ENCODE results near the gene CHRNA9.

DNA sequence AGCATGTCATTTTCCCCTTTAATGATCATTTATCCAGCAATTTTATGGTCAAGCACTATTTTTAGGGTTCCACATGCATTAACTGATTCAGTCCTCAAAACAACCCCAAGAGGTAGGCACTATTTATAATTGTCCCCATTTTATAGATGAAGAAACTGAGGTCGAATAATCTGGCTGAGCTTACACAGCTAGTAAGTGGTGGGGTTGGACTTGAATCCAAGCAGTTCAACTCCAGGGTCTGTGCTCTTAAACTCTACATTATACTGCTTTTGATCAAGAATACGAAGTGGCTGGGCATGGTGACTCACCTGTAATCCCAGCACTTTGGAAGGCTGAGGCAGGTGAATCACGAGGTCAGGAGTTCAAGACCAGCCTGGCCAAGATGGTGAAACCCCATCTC is 3.2 kb upstream of the CHRNA9 start:
- TF ChIP-seq MYC (IDR thresholded peaks at IDR 0.05; ENCODE audit: low read depth, low read length) = no peak
- TF ChIP-seq, protein P1, sequence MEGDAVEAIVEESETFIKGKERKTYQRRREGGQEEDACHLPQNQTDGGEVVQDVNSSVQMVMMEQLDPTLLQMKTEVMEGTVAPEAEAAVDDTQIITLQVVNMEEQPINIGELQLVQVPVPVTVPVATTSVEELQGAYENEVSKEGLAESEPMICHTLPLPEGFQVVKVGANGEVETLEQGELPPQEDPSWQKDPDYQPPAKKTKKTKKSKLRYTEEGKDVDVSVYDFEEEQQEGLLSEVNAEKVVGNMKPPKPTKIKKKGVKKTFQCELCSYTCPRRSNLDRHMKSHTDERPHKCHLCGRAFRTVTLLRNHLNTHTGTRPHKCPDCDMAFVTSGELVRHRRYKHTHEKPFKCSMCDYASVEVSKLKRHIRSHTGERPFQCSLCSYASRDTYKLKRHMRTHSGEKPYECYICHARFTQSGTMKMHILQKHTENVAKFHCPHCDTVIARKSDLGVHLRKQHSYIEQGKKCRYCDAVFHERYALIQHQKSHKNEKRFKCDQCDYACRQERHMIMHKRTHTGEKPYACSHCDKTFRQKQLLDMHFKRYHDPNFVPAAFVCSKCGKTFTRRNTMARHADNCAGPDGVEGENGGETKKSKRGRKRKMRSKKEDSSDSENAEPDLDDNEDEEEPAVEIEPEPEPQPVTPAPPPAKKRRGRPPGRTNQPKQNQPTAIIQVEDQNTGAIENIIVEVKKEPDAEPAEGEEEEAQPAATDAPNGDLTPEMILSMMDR (IDR thresholded peaks at IDR 0.05; ENCODE audit: low read depth, low read length) = no peak

Measured in NB4 (cell line).